ENCODE measurements around the gene CHL1.

CHL1 gene

GRCh38 chr3:243356-243725 lies 46.8 kb downstream of the CHL1 start:
- no peaks in the 10 kb centered on the region for H3K4me1 Mint-ChIP-seq (ENCODE audit: low read depth)
- intact Hi-C loops (cut with micrococcal nuclease), result no loop called here
- H3K9me3 Mint-ChIP-seq, result no peaks in the 10 kb centered on the region
- no peak overlapping the region for H3K4me3 Mint-ChIP-seq
- H3K27ac Mint-ChIP-seq, result no peak overlapping the region
- H3K36me3 Mint-ChIP-seq (ENCODE audit: low read depth), result no peaks in the 10 kb centered on the region
- H3K27me3 Mint-ChIP-seq, result no peaks in the 10 kb centered on the region

GRCh38 chr3:244041-244440 lies 47.5 kb downstream of the CHL1 start:
- Mint-ChIP-seq H3K27me3 (no peaks in the 10 kb centered on the region), H3K4me1 (ENCODE audit: low read depth) (no peaks in the 10 kb centered on the region), H3K9me3 (no peaks in the 10 kb centered on the region), H3K36me3 (ENCODE audit: low read depth) (no peaks in the 10 kb centered on the region), H3K4me3 (no peak overlapping the region), H3K27ac (no peak overlapping the region)
- intact Hi-C loops (cut with micrococcal nuclease), result no loop called here

GRCh38 chr3:247916-248315 lies 51.4 kb downstream of the CHL1 start:
- no peak overlapping the region for H3K4me3 Mint-ChIP-seq
- no peak overlapping the region for H3K27ac Mint-ChIP-seq
- H3K36me3 Mint-ChIP-seq (ENCODE audit: low read depth), result no peaks in the 10 kb centered on the region
- intact Hi-C loops (cut with micrococcal nuclease), result no loop called here
- H3K4me1 Mint-ChIP-seq (ENCODE audit: low read depth), result no peaks in the 10 kb centered on the region
- H3K9me3 Mint-ChIP-seq, result no peaks in the 10 kb centered on the region
- H3K27me3 Mint-ChIP-seq, result no peaks in the 10 kb centered on the region

- Mint-ChIP-seq H3K36me3 (ENCODE audit: low read depth) (no peaks in the 10 kb centered on the region), H3K4me3 (no peak overlapping the region), H3K27ac (no peak overlapping the region), H3K4me1 (ENCODE audit: low read depth) (no peaks in the 10 kb centered on the region), H3K27me3 (no peaks in the 10 kb centered on the region), H3K9me3 (peaks cover 3% of the 10 kb centered on the region)
- intact Hi-C loops (cut with micrococcal nuclease), result no loop called here
Observed at GRCh38 chr3:248864-249520, 52.4 kb downstream of the CHL1 start.

GRCh38 chr3:249587-250262 lies 53.2 kb downstream of the CHL1 start:
- intact Hi-C loops (cut with micrococcal nuclease), result no loop called here
- Mint-ChIP-seq H3K36me3 (ENCODE audit: low read depth) (no peaks in the 10 kb centered on the region), H3K27ac (no peak overlapping the region), H3K4me1 (ENCODE audit: low read depth) (no peaks in the 10 kb centered on the region), H3K27me3 (no peaks in the 10 kb centered on the region), H3K9me3 (peaks cover 9% of the 10 kb centered on the region), H3K4me3 (no peak overlapping the region)

- Mint-ChIP-seq H3K36me3 (ENCODE audit: low read depth) (no peaks in the 10 kb centered on the region), H3K4me3 (no peak overlapping the region), H3K27ac (no peak overlapping the region), H3K9me3 (peaks cover 9% of the 10 kb centered on the region), H3K27me3 (no peaks in the 10 kb centered on the region), H3K4me1 (ENCODE audit: low read depth) (no peaks in the 10 kb centered on the region)
- intact Hi-C loops (cut with micrococcal nuclease), result no loop called here
Observed at GRCh38 chr3:256501-256900, 59.9 kb downstream of the CHL1 start.

GRCh38 chr3:257826-258225 lies 61.3 kb downstream of the CHL1 start:
- Mint-ChIP-seq H3K4me3 (no peak overlapping the region), H3K27me3 (no peaks in the 10 kb centered on the region), H3K4me1 (ENCODE audit: low read depth) (no peaks in the 10 kb centered on the region), H3K9me3 (peaks cover 9% of the 10 kb centered on the region), H3K27ac (no peak overlapping the region), H3K36me3 (ENCODE audit: low read depth) (no peaks in the 10 kb centered on the region)
- intact Hi-C loops (cut with micrococcal nuclease), result no loop called here

- Mint-ChIP-seq H3K27me3 (no peaks in the 10 kb centered on the region), H3K4me1 (ENCODE audit: low read depth) (no peaks in the 10 kb centered on the region), H3K36me3 (ENCODE audit: low read depth) (no peaks in the 10 kb centered on the region), H3K4me3 (no peak overlapping the region), H3K9me3 (peaks cover 8% of the 10 kb centered on the region), H3K27ac (no peak overlapping the region)
- intact Hi-C loops (cut with micrococcal nuclease), result no loop called here
Observed at GRCh38 chr3:260898-261297, 64.3 kb downstream of the CHL1 start.

GRCh38 chr3:263393-263792 lies 66.8 kb downstream of the CHL1 start:
- no peak overlapping the region for H3K27ac Mint-ChIP-seq
- H3K9me3 Mint-ChIP-seq, result peaks cover 11% of the 10 kb centered on the region
- no peaks in the 10 kb centered on the region for H3K4me1 Mint-ChIP-seq (ENCODE audit: low read depth)
- no peak overlapping the region for H3K4me3 Mint-ChIP-seq
- no peaks in the 10 kb centered on the region for H3K27me3 Mint-ChIP-seq
- no peaks in the 10 kb centered on the region for H3K36me3 Mint-ChIP-seq (ENCODE audit: low read depth)
- intact Hi-C loops (cut with micrococcal nuclease), result no loop called here

GRCh38 chr3:264394-265156 lies 68.0 kb downstream of the CHL1 start:
- H3K27me3 Mint-ChIP-seq, result no peaks in the 10 kb centered on the region
- H3K36me3 Mint-ChIP-seq (ENCODE audit: low read depth), result no peaks in the 10 kb centered on the region
- intact Hi-C loops (cut with micrococcal nuclease), result no loop called here
- H3K9me3 Mint-ChIP-seq, result peaks cover 19% of the 10 kb centered on the region
- no peaks in the 10 kb centered on the region for H3K4me1 Mint-ChIP-seq (ENCODE audit: low read depth)
- no peak overlapping the region for H3K27ac Mint-ChIP-seq
- H3K4me3 Mint-ChIP-seq, result no peak overlapping the region

- intact Hi-C loops (cut with micrococcal nuclease), result no loop called here
- Mint-ChIP-seq H3K36me3 (ENCODE audit: low read depth) (no peaks in the 10 kb centered on the region), H3K4me1 (ENCODE audit: low read depth) (no peaks in the 10 kb centered on the region), H3K27me3 (no peaks in the 10 kb centered on the region), H3K4me3 (no peak overlapping the region), H3K27ac (no peak overlapping the region), H3K9me3 (peaks cover 25% of the 10 kb centered on the region)
Observed at GRCh38 chr3:267101-267500, 70.5 kb downstream of the CHL1 start.

GRCh38 chr3:270688-271087 lies 74.1 kb downstream of the CHL1 start:
- intact Hi-C loops (cut with micrococcal nuclease), result no loop called here
- no peak overlapping the region for H3K27ac Mint-ChIP-seq
- H3K4me3 Mint-ChIP-seq, result no peak overlapping the region
- peaks cover 40% of the 10 kb centered on the region for H3K9me3 Mint-ChIP-seq
- H3K4me1 Mint-ChIP-seq (ENCODE audit: low read depth), result no peaks in the 10 kb centered on the region
- no peaks in the 10 kb centered on the region for H3K27me3 Mint-ChIP-seq
- no peaks in the 10 kb centered on the region for H3K36me3 Mint-ChIP-seq (ENCODE audit: low read depth)

GRCh38 chr3:274927-275326 lies 78.4 kb downstream of the CHL1 start:
- Mint-ChIP-seq H3K9me3 (peaks cover 31% of the 10 kb centered on the region), H3K27me3 (no peaks in the 10 kb centered on the region), H3K4me3 (no peak overlapping the region), H3K4me1 (ENCODE audit: low read depth) (no peaks in the 10 kb centered on the region), H3K36me3 (ENCODE audit: low read depth) (no peaks in the 10 kb centered on the region), H3K27ac (no peak overlapping the region)
- intact Hi-C loops (cut with micrococcal nuclease), result no loop called here

- H3K27me3 Mint-ChIP-seq, result no peaks in the 10 kb centered on the region
- no peaks in the 10 kb centered on the region for H3K4me1 Mint-ChIP-seq (ENCODE audit: low read depth)
- intact Hi-C loops (cut with micrococcal nuclease), result no loop called here
- no peak overlapping the region for H3K27ac Mint-ChIP-seq
- no peaks in the 10 kb centered on the region for H3K36me3 Mint-ChIP-seq (ENCODE audit: low read depth)
- no peak overlapping the region for H3K4me3 Mint-ChIP-seq
- H3K9me3 Mint-ChIP-seq, result peaks cover 23% of the 10 kb centered on the region
Observed at GRCh38 chr3:277873-278272, 81.3 kb downstream of the CHL1 start.
